Measurements from ENCODE around the gene ZNF197.

The ZNF197 gene

DNA sequence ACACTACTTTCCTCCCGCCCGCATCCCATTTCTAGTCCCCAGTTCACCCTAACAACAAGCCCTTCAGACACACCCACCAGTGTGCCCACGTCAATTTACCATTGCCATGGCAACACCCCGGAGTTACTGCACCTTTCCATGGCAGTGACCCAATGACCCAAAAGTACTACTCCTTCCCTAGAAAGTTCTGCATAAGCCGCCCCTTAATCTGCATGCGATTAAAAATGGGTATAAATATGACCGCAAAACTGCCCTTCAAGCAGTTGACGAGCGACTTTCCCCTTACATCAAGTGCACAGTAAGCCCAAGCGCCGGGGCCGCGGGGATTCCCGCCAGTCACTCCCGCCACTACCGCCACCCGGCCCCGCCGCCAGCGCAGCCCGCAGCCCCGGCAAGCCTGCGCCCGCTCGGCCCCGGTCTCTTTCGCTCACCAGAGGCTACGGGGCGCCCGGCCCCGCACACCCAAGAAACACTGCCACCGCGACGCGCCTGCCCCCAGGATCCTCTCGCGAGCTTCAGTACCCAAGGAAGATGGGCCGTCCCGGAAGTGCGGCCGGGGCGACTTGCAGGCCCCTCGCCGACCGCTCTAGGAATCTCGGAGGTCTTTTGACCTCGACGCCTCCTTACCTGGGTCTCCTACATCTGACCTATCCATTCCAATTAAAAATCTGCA is 60.4 kb downstream of the ZNF197 start:
- peak; percentile 49; the same call in 1 of the 2 replicates for TF ChIP-seq POLR2AphosphoS5 (IDR thresholded peaks at IDR 0.05; ENCODE audit: low read depth, low read length)
- TF ChIP-seq, protein P1, sequence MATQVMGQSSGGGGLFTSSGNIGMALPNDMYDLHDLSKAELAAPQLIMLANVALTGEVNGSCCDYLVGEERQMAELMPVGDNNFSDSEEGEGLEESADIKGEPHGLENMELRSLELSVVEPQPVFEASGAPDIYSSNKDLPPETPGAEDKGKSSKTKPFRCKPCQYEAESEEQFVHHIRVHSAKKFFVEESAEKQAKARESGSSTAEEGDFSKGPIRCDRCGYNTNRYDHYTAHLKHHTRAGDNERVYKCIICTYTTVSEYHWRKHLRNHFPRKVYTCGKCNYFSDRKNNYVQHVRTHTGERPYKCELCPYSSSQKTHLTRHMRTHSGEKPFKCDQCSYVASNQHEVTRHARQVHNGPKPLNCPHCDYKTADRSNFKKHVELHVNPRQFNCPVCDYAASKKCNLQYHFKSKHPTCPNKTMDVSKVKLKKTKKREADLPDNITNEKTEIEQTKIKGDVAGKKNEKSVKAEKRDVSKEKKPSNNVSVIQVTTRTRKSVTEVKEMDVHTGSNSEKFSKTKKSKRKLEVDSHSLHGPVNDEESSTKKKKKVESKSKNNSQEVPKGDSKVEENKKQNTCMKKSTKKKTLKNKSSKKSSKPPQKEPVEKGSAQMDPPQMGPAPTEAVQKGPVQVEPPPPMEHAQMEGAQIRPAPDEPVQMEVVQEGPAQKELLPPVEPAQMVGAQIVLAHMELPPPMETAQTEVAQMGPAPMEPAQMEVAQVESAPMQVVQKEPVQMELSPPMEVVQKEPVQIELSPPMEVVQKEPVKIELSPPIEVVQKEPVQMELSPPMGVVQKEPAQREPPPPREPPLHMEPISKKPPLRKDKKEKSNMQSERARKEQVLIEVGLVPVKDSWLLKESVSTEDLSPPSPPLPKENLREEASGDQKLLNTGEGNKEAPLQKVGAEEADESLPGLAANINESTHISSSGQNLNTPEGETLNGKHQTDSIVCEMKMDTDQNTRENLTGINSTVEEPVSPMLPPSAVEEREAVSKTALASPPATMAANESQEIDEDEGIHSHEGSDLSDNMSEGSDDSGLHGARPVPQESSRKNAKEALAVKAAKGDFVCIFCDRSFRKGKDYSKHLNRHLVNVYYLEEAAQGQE (IDR thresholded peaks at IDR 0.05; ENCODE audit: insufficient read depth in 1 of 2, low read depth in 2 of 2, low read length in 2 of 2) = no peak
- TF ChIP-seq TAF1 (IDR thresholded peaks at IDR 0.05; ENCODE audit: borderline replicate concordance, insufficient read depth, low read length) = 0 out of 2 replicates have a peak, but pooled peaks have one; percentile 64

DNA sequence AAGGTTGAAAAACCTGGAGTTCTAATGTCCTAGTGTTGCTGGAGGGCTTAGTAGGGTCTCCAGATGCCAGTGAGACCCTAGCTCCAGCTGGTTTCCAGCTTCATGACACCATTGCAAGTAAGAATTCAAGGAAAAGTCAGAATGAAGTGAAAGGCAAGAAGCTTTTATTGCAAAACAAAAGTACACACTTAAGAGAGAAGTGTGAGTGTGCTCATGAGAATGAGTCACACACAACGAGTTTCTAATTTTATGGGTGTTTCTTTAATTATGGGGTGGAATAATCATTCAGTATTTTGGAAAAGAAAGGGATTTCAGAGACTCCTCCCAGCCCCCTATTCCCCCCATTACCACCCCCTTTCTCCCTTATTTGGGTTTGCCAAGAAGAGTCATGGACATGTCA is 63.1 kb downstream of the ZNF197 start:
- TF ChIP-seq TAF1 (IDR thresholded peaks at IDR 0.05; ENCODE audit: borderline replicate concordance, insufficient read depth, low read length) = no peak
- TF ChIP-seq, protein P1 (IDR thresholded peaks at IDR 0.05; ENCODE audit: insufficient read depth in 1 of 2, low read depth in 2 of 2, low read length in 2 of 2) = no peak
- TF ChIP-seq SIN3A (IDR thresholded peaks at IDR 0.05; ENCODE audit: borderline replicate concordance, insufficient read depth, low read length) = no peak
- no peak for TF ChIP-seq FOXP2 (optimal IDR thresholded peaks at IDR 0.05; ENCODE audit: borderline replicate concordance, extremely low read depth, extremely low read length, insufficient read depth)
- no peak for TF ChIP-seq POLR2AphosphoS5 (IDR thresholded peaks at IDR 0.05; ENCODE audit: low read depth, low read length)
